GM23338 (cell line): ENCODE measurements around the gene WWOX.

Experiments used
- ZNF114 ChIP-seq: fragments of 250-450 bp; sonication (Bioruptor Pico); IDR thresholded peaks from 2 replicates; pipeline ENCODE4 v1.5.0; 2020; ENCODE audit warnings: mild to moderate bottlenecking, moderate library complexity
- ZNF331 ChIP-seq: fragments of 250-450 bp; sonication (Bioruptor Pico); IDR thresholded peaks from 2 replicates; pipeline ENCODE4 v1.5.0; 2020; ENCODE audit warnings: low read depth, mild to moderate bottlenecking, moderate library complexity
- TF ChIP-seq, protein P1 (sequence below), 2 experiments: fragments of 200-600 bp in 1 of 2; sonication (generic) in 1 of 2; conservative IDR thresholded peaks; 2 replicates each; pipeline versions ENCODE4 v1.5.1 to v1.6.1; 2016 to 2017; ENCODE audit warnings: antibody characterized with exemption in 2 of 2, low read depth in 2 of 2, mild to moderate bottlenecking in 2 of 2, moderate library complexity in 1 of 2

- TF ChIP-seq, protein P1, sequence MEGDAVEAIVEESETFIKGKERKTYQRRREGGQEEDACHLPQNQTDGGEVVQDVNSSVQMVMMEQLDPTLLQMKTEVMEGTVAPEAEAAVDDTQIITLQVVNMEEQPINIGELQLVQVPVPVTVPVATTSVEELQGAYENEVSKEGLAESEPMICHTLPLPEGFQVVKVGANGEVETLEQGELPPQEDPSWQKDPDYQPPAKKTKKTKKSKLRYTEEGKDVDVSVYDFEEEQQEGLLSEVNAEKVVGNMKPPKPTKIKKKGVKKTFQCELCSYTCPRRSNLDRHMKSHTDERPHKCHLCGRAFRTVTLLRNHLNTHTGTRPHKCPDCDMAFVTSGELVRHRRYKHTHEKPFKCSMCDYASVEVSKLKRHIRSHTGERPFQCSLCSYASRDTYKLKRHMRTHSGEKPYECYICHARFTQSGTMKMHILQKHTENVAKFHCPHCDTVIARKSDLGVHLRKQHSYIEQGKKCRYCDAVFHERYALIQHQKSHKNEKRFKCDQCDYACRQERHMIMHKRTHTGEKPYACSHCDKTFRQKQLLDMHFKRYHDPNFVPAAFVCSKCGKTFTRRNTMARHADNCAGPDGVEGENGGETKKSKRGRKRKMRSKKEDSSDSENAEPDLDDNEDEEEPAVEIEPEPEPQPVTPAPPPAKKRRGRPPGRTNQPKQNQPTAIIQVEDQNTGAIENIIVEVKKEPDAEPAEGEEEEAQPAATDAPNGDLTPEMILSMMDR (conservative IDR thresholded peaks at IDR 0.05; ENCODE audit: low read depth in 2 of 2): no peak
- TF ChIP-seq ZNF331 (CRISPR knock-in tag): no peak
- TF ChIP-seq ZNF114 (CRISPR knock-in tag): no peak
These were observed 693.5 kb downstream of the WWOX start for GRCh38 chr16:78792952-78793351.
